Body of pancreas (tissue), 4 donors: ENCODE data around the gene ZNF747. TPM values are rescaled to one million over a fixed set of nuclear protein-coding genes. Genes with fewer than 3 reads are reported as not detected.

Experiments used
- ATAC-seq: fragments of 150-250 bp; one replicate; pipeline ENCODE4 v1.9.1; 2016
- DNase-seq, 4 donors: peaks; one replicate each; pipeline ENCODE4 v3.0.0-alpha.2; 2019
- H3K27ac ChIP-seq, 4 donors: fragments of 200-600 bp; sonication (generic); 1 replicate in 3 of 4; 2 replicates in 1 of 4; pipeline versions ENCODE4 v1.5.1 to v1.6.1; 2016 to 2019; ENCODE audit warnings: mild to moderate bottlenecking in 1 of 4, mixed read lengths in 1 of 4, moderate library complexity in 1 of 4
- H3K27me3 ChIP-seq, 2 donors: fragments of 200-600 bp; sonication (generic); one replicate each; pipeline ENCODE4 v1.6.0; 2016; ENCODE audit warnings: mild to moderate bottlenecking in 1 of 2
- H3K36me3 ChIP-seq, 2 donors: fragments of 200-600 bp; sonication (generic); replicated peaks in 1 of 2; 2 replicates each; pipeline ENCODE4 v1.5.1; 2016; ENCODE audit warnings: low read depth in 2 of 2; ENCODE audit not compliant: insufficient read depth in 1 of 2
- H3K4me1 ChIP-seq: fragments of 200-600 bp; sonication (generic); one replicate; pipeline ENCODE4 v1.6.0; 2016
- H3K4me3 ChIP-seq, 2 donors: fragments of 200-600 bp; sonication (generic); 1 replicate in 1 of 2; 2 replicates in 1 of 2; pipeline ENCODE4 v1.5.1; 2016 to 2019
- H3K9me3 ChIP-seq, 3 donors: fragments of 200-600 bp; sonication (generic); 1 replicate in 2 of 3; 2 replicates in 1 of 3; pipeline ENCODE4 v1.5.1; 2016
- CTCF ChIP-seq, 7 experiments: fragments of 450-650 bp in 4 of 7; fragments of 200-600 bp in 3 of 7; sonication (generic) in 3 of 7; IDR thresholded peaks; one replicate each; pipeline ENCODE4 v1.5.1; 2016 to 2019; ENCODE audit warnings: antibody characterized with exemption in 7 of 7
- POLR2A ChIP-seq, 3 donors: fragments of 450-650 bp; IDR thresholded peaks; one replicate each; pipeline ENCODE4 v1.6.1; 2016; ENCODE audit warnings: antibody characterized with exemption in 3 of 3, mild to moderate bottlenecking in 2 of 3
- WGBS, 2 donors: methylation state at CpG; one replicate each; pipeline ENCODE4 v1.1.5; 2017; 5-methylcytosine and 5-hydroxymethylcytosine counted together
- intact Hi-C: fragments of 100-400 bp; cut with DNase I; formaldehyde crosslinking; loops from one replicate; pipeline ENCODE4 v1.15.1; 2023
- total RNA-seq, 2 donors: library from RNA; depleted of rRNA; stranded (reverse); fragments of >200 nt; gene quantifications; one replicate each; pipeline ENCODE4 v1.1.0, GENCODE V29; 2016

The ZNF747 gene
- total RNA-seq, 2 donors from 2014 or later, result 10.2 to 11.4 TPM

- no peak for ATAC-seq
Measured at GRCh38 chr16:30555315-30556124, 20.9 kb upstream of the ZNF747 start.

GRCh38 chr16:30554557-30555314, 20.1 kb upstream of the ZNF747 start:
- Histone ChIP-seq H3K36me3 (peaks cover 0 to 2% of the 10 kb centered on the region in 2 donors), H3K27ac (no peak overlapping the region), H3K4me1 (peaks cover 22% of the 10 kb centered on the region), H3K27me3 (no peaks in the 10 kb centered on the region), H3K9me3 (no peaks in the 10 kb centered on the region), H3K4me3 (no peak overlapping the region)
- WGBS, 2 donors, result 89 to 92% methylated on average over 3 to 18 of the region's 18 CpGs
- intact Hi-C loops, result no loop called here
- ATAC-seq, result no peak
- TF ChIP-seq CTCF (IDR thresholded peaks at IDR 0.05) (no peak), POLR2A (IDR thresholded peaks at IDR 0.05) (no peak)
- no peak for DNase-seq

More at GRCh38 chr16:30555315-30556124, 20.9 kb upstream of the ZNF747 start:
- H3K9me3 ChIP-seq, result no peaks in the 10 kb centered on the region
- H3K4me1 ChIP-seq, result peaks cover 22% of the 10 kb centered on the region
- peaks cover 0 to 2% of the 10 kb centered on the region in 2 donors for H3K36me3 ChIP-seq
- DNase-seq, result no peak
- H3K27ac ChIP-seq, result no peak overlapping the region
- no peaks in the 10 kb centered on the region for H3K27me3 ChIP-seq
- no peak overlapping the region for H3K4me3 ChIP-seq
- TF ChIP-seq POLR2A (IDR thresholded peaks at IDR 0.05) (no peak), CTCF (IDR thresholded peaks at IDR 0.05) (no peak)
- 94 to 96% methylated on average over 15 to 61 of the region's 69 CpGs for WGBS, 2 donors
- intact Hi-C loops, result no loop called here

- no peak for ATAC-seq
- 92 to 100% methylated on average over 2 of the region's 2 CpGs for WGBS, 2 donors
Measured at GRCh38 chr16:30553393-30553899, 18.8 kb upstream of the ZNF747 start.

GRCh38 chr16:30552956-30553355, 18.3 kb upstream of the ZNF747 start:
- intact Hi-C loops, result no loop called here
- H3K36me3 ChIP-seq, result peaks cover 0 to 2% of the 10 kb centered on the region in 2 donors

More at GRCh38 chr16:30553393-30553899, 18.8 kb upstream of the ZNF747 start:
- intact Hi-C loops, result no loop called here
- Histone ChIP-seq H3K36me3 (peaks cover 0 to 2% of the 10 kb centered on the region in 2 donors), H3K4me3 (no peak overlapping the region), H3K27ac (no peak overlapping the region), H3K4me1 (peaks cover 17% of the 10 kb centered on the region), H3K27me3 (no peaks in the 10 kb centered on the region), H3K9me3 (no peaks in the 10 kb centered on the region)
- TF ChIP-seq POLR2A (IDR thresholded peaks at IDR 0.05), result no peak
- no peak for TF ChIP-seq CTCF (IDR thresholded peaks at IDR 0.05)
- DNase-seq, result no peak

More at GRCh38 chr16:30552956-30553355, 18.3 kb upstream of the ZNF747 start:
- TF ChIP-seq CTCF (IDR thresholded peaks at IDR 0.05) (no peak), POLR2A (IDR thresholded peaks at IDR 0.05) (no peak)
- H3K4me1 ChIP-seq, result peaks cover 17% of the 10 kb centered on the region
- H3K27ac ChIP-seq, result no peak overlapping the region
- DNase-seq, result no peak
- no peaks in the 10 kb centered on the region for H3K27me3 ChIP-seq
- no peak for ATAC-seq
- no peaks in the 10 kb centered on the region for H3K9me3 ChIP-seq
- 89 to 90% methylated on average over 2 to 4 of the region's 4 CpGs for WGBS, 2 donors
- no peak overlapping the region for H3K4me3 ChIP-seq
